Mucosa of descending colon (tissue), 3 donors: Measurements from ENCODE around the gene DST. TPM values are rescaled to one million over a fixed set of nuclear protein-coding genes. Genes with fewer than 3 reads are reported as not detected.

ENCODE experiments used
- ATAC-seq: fragments of 200-7000 bp; cut with Tn5 transposase; one replicate; pipeline ENCODE4 v1.9.1; 2020; ENCODE audit warnings: mild to moderate bottlenecking, moderate library complexity
- DNase-seq, 3 donors: peaks; one replicate each; pipeline ENCODE4 v3.0.0-alpha.2; 2020
- H3K36me3 ChIP-seq: fragments of 200-600 bp; one replicate; pipeline ENCODE4 v1.8.0; 2021; ENCODE audit warnings: low read depth, mild to moderate bottlenecking
- H3K4me1 ChIP-seq: fragments of 200-600 bp; one replicate; pipeline ENCODE4 v1.8.0; 2021; ENCODE audit warnings: low read depth, mild to moderate bottlenecking
- H3K4me3 ChIP-seq: fragments of 200-600 bp; one replicate; pipeline ENCODE4 v1.8.0; 2021; ENCODE audit warnings: mild to moderate bottlenecking
- H3K9me3 ChIP-seq: fragments of 200-600 bp; one replicate; pipeline ENCODE4 v1.8.0; 2021; ENCODE audit warnings: mild to moderate bottlenecking
- intact Hi-C, 2 donors: fragments of 100-400 bp; cut with DNase I in 1 of 2; cut with micrococcal nuclease in 1 of 2; formaldehyde crosslinking; loops; one replicate each; pipeline versions ENCODE4 v1.11.0 to v1.11.1; 2022; cut with DNase I, micrococcal nuclease
- long read RNA-seq, 2 donors: library from polyadenylated mRNA; unstranded; transcript quantifications; one replicate each; pipeline ENCODE4 v2.0.0, GENCODE V29; 2019 to 2021
- total RNA-seq, 3 donors: library from RNA; stranded (reverse); fragmentation: NEBNext Ultra II Directional in 2 of 3; extraction: Animal tissue kit (Norgen Biotek cat#: 25700) in 2 of 3; gene quantifications; one replicate each; pipeline versions ENCODE4 v1.2.1 to v1.2.4, GENCODE V29; 2021 to 2023
- TF ChIP-seq, protein P1 (sequence below): fragments of 200-600 bp; IDR thresholded peaks from one replicate; pipeline ENCODE4 v1.8.0; 2022; ENCODE audit warnings: antibody characterized with exemption, mild to moderate bottlenecking
- donor health status: DM: no; HTN: no; CAD: no; lungs with moderate emphysema.
- donor health status: DM: no; HTN: no; CAD: no.
- donor health status: DM: no; HTN: yes; CAD: no.

Gene DST
- 100 to 1,000 TPM; 208 to 580 (median 356) TPM for total RNA-seq
- long read RNA-seq, donor 1, partial matches to known transcripts: 26 of 41 reads
- long read RNA-seq, donor 1, other reads (novel, unspliced or antisense): 14 of 41 reads
- long read RNA-seq, donor 2, partial matches to known transcripts: 21 of 31 reads
- long read RNA-seq, donor 2, other reads (novel, unspliced or antisense): 9 of 31 reads

DNA sequence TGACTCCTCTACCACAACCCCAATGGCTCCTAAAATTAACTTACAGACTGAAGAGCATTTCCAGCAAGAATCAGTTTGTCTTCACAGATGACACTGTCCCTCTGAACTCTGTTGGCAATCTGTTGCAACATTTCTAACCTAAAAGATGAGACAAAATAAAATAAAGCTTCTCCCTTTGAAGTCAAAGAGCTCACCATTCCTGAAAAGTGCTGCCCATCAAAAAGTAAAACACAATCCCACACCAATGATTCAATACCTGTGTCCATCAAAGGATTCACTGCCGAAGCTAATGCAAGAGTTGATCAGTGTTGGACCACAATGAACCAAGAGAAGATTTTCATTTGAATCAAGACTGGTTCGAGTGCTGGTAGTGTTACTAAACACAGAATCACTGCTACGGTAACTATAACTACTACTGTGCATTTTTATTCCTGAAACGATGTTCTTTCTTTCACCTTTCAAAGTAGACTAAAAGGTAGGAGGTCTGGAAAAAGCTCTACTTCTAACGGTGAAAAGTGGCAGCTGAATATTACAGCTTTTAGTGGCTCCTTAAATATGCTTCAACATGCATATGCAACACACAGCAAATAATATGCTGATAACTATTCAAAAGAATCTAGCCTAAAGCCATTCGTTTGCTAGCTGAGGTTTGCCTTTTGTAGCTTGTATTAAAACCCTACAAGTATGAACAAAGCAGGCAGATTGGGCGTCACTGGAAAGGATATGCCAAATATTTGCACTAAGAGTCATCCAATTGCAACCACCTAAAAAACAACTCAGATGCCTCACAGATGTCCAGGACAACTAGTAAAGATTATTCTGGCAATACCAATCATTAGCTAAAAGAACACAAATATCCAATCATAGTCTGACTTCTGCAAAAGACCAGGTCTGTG lies at the start of gene DST:
DST (minus strand) TSS at position 524 of the 896 bp plus-strand sequence.
- no peak for DNase-seq

DNA sequence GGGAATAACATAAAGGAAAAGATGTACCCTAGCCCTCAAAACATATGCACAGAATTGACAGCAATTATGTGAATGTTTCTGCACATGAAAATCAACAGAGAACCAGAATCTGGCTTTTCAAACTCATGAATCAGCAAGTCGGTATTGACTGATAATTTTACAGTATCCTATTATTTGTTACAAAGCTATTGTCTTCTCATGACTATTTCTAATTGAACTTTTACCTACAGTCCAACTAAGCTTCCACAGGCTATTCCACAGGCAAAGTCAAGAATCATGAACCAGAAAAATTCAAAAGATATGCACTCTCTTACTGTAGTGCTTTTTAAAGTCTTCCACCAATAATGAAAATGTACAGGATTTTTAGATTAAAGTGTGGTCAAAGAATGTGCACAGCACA lies 49.1 kb upstream of the DST start:
- peaks cover 31% of the 10 kb centered on the region for H3K4me1 ChIP-seq

More for the DNA sequence above, at the start of gene DST:
- H3K36me3 ChIP-seq: no peaks in the 10 kb centered on the region
- no peaks in the 10 kb centered on the region for H3K9me3 ChIP-seq
- H3K4me3 ChIP-seq: no peak within 1 kb of the TSS
- TF ChIP-seq, protein P1, sequence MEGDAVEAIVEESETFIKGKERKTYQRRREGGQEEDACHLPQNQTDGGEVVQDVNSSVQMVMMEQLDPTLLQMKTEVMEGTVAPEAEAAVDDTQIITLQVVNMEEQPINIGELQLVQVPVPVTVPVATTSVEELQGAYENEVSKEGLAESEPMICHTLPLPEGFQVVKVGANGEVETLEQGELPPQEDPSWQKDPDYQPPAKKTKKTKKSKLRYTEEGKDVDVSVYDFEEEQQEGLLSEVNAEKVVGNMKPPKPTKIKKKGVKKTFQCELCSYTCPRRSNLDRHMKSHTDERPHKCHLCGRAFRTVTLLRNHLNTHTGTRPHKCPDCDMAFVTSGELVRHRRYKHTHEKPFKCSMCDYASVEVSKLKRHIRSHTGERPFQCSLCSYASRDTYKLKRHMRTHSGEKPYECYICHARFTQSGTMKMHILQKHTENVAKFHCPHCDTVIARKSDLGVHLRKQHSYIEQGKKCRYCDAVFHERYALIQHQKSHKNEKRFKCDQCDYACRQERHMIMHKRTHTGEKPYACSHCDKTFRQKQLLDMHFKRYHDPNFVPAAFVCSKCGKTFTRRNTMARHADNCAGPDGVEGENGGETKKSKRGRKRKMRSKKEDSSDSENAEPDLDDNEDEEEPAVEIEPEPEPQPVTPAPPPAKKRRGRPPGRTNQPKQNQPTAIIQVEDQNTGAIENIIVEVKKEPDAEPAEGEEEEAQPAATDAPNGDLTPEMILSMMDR: no peak
- ATAC-seq: peak; percentile 36
- intact Hi-C loops: loop anchor here in 1 of 2 donors (5.0 kb wide), 1 partner anchor 55 kb away; no protein-coding TSS in a partner anchor
- no peaks in the 10 kb centered on the region for H3K4me1 ChIP-seq

DNA sequence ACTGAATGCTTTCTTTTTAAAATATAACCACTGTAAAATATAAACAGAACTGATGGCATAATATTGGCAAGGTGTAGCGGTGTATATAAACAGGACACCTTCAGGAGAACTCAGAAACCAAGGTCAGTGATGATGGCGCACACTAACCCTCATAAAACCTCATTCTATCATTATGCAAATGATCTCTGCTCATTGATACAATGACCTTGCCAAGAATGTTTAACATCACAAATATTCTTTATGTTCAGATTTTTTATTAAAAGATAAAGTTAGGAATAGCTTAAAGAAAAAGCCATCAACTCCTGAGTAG lies 48.6 kb upstream of the DST start:
- TF ChIP-seq, protein P1: no peak
- peaks cover 31% of the 10 kb centered on the region for H3K4me1 ChIP-seq

More for the DNA sequence above, 49.1 kb upstream of the DST start:
- H3K36me3 ChIP-seq: no peaks in the 10 kb centered on the region
- intact Hi-C loops: no loop called here
- ATAC-seq (no peak), DNase-seq (no peak)
- peak overlapping the region; percentile 10 for H3K4me3 ChIP-seq
- TF ChIP-seq, protein P1: no peak
- no peaks in the 10 kb centered on the region for H3K9me3 ChIP-seq

DNA sequence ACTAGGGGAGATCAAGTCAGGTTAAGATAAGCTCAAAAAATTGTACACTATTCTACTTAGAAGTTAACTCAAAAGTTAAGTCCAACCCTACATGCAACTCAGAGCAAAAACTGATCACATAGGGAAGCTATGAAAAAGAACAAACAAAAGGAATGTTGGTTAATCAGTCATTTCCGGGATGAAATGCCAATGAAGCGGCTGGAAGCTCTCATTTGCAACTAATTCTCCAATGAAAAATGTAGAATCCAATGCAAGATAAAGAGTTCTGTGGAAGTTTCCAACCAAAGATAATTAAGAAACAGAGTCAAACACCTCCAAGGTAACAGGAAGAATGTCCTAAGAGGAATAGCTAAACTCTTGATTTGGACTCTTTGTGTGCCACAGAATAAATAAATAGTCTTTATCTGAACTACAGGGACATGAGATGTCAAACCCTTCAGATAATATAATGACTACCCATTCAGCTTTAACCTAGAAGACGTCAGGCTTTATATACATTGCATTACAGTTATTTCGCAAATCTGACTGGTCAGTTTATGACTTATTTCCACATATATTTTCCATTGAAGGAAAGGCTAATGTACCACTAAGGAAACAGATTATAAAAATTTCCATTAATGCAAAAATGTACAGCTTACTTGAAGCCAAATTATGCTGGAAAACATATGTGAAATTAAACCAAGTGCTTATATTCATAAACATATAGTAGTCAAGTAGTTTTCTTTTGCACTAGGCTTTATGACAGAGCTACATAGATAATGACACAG lies 48.0 kb upstream of the DST start:
- H3K36me3 ChIP-seq: no peaks in the 10 kb centered on the region
- no peaks in the 10 kb centered on the region for H3K9me3 ChIP-seq
- peaks cover 31% of the 10 kb centered on the region for H3K4me1 ChIP-seq
- no peak for DNase-seq
- H3K4me3 ChIP-seq: no peak overlapping the region
- intact Hi-C loops: no loop called here
- TF ChIP-seq, protein P1: no peak
- ATAC-seq: peak; percentile 12

More for the DNA sequence above, 48.6 kb upstream of the DST start:
- ATAC-seq: peak; percentile 68
- DNase-seq: peak in 1 of 3 donors; percentile 51
- Histone ChIP-seq H3K36me3 (no peaks in the 10 kb centered on the region), H3K9me3 (no peaks in the 10 kb centered on the region), H3K4me3 (no peak overlapping the region)
- intact Hi-C loops: no loop called here

DNA sequence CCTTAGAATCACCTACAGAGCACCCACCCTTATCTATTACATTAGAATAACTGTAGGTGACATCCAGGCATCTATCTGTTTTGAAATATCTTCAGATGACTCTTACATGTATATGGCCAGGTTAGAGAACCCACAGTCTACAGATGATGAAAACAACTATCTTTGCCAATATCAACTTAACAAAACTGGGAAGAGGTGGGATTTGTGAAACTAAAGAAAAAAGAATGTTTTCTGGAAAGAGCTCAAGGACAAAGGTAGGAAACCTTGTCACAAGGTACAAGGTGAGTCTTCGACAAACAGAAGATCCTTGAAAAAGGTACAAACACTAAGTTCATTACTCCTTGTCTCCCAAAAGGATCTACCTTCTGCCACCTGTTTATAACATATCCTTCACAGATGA lies 47.0 kb upstream of the DST start:
- ATAC-seq: no peak
- intact Hi-C loops: no loop called here

More for the DNA sequence above, 47.0 kb upstream of the DST start:
- no peaks in the 10 kb centered on the region for H3K9me3 ChIP-seq
- TF ChIP-seq, protein P1: no peak
- H3K36me3 ChIP-seq: no peaks in the 10 kb centered on the region
- no peak overlapping the region for H3K4me3 ChIP-seq
- no peak for DNase-seq
- H3K4me1 ChIP-seq: peaks cover 32% of the 10 kb centered on the region
